HG03135 (cell line): ENCODE results near the gene PLXNA4.

Experiments
- ATAC-seq: cut with Tn5 transposase; IDR thresholded peaks from one replicate; pipeline ENCODE4 v1.9.1; 2021; ENCODE audit warnings: mild to moderate bottlenecking, moderate library complexity; ENCODE audit not compliant: unreplicated experiment

PLXNA4 gene

GRCh38 chr7:132336797-132337196 is 239.5 kb downstream of the PLXNA4 start:
- ATAC-seq = no peak

DNA sequence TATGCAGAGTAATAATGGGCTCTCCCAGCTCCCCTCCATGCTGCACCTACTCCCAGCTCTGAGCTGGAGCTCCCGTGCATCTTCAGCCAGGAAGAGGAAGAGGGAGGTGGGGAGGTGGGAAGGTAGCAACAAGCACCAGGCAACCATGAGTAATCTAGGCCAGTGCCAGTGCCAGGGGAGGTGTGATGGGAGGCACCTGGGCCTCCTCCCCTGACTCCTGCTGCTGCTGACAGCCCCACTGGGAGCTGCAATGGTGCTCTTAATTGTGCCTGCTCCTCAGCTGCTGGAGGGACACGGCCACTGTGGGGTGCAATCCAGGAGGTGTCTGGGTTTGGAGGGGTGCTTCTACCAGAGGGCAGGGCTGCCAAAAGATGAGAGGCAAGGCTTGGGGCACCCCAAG is 243.0 kb downstream of the PLXNA4 start:
- no peak for ATAC-seq

DNA sequence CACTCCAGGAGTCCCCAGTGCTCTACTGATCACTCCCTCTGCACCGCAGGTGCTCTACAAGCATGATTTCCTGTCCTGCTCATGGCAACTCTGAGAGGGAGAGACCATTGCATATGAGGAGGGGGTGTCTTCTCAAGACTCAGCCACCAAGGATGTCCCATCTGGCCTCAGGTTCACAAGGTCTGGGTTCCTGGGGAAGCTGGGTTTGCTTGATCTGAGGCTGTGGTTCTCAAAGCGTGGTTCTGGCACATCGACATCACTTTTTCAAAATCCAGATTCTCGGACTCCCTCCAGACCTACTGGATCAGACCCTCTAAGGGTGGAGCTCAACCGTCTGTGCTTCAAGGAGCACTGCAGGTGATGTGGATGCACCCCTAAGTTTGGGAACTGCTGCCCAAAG is 247.5 kb downstream of the PLXNA4 start:
- no peak for ATAC-seq

DNA sequence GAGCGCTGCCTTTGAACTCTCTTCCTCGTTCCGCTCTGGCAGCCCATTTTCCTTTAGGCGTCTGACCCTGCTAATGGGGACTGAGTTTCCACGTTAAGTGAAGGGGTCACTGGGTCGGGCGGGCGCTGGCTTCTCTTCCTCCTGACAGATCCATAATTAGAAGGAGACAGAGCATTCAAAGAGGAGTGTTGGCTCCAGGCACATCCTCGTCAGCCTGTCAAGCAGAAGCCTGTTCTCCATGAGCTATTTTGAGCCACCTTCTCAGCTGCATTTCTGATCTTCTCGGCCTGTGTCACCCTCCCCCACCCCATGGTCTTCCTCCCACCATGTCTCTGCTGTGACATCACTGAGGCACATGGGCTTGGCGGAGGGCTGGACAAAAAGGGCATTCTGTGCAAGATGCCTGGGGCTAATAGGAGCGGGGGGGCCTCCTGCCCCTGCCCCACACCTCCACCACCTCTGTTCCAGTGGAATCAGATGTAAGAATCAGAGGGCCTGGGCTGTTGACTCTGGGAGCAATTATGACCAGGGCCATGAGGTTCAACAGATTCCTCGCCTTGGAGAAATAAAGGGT is 248.1 kb downstream of the PLXNA4 start:
- ATAC-seq = no peak

- no peak for ATAC-seq
Observed at GRCh38 chr7:132326878-132327589, 249.2 kb downstream of the PLXNA4 start.

GRCh38 chr7:132322970-132323369 is 253.3 kb downstream of the PLXNA4 start:
- no peak for ATAC-seq

DNA sequence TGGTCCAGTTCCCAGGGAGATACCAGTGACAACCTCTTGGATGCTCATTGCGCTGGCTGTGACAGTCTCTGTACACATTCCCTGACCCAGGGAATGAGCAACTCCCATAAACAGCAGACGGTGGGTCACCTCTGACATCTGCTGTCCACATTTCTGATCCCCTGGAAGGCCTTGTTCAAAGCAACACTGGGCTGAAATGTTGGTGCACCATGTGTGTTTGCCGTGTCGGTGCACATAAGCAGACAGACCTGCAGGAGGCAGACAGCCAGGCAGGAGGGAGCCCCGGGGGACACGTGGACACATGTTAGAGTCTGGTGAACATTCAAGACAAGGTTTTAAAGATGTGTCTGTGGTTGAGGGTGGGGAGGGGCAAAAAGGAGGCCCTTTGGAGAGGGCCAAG is 254.9 kb downstream of the PLXNA4 start:
- no peak for ATAC-seq

DNA sequence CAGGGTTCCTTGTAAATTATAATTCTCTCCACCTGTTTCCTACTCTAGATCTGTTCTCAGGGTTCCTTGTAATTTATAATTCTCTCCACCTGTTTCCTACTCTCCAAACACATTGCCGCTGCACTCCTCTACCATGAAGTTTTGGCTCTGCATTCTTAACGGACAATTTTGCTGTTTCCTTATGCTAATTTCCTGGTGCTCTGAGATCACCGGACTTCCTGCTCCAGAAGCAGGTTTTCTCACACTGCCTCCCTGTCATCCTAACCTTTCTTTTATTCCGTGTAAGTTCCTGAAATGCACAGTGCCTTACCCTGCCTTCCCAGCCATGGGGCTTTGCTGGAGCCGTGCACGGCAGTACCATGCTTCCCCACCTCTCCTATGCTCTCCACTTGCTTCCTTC is 256.8 kb downstream of the PLXNA4 start:
- ATAC-seq = no peak

- peak; percentile 95 for ATAC-seq
Observed at GRCh38 chr7:132318352-132319318, 257.6 kb downstream of the PLXNA4 start.

- no peak for ATAC-seq
Observed at GRCh38 chr7:132317701-132318351, 258.4 kb downstream of the PLXNA4 start.

GRCh38 chr7:132312531-132313055 is 263.7 kb downstream of the PLXNA4 start:
- ATAC-seq = no peak

- no peak for ATAC-seq
Observed at GRCh38 chr7:132311733-132312132, 264.5 kb downstream of the PLXNA4 start.

DNA sequence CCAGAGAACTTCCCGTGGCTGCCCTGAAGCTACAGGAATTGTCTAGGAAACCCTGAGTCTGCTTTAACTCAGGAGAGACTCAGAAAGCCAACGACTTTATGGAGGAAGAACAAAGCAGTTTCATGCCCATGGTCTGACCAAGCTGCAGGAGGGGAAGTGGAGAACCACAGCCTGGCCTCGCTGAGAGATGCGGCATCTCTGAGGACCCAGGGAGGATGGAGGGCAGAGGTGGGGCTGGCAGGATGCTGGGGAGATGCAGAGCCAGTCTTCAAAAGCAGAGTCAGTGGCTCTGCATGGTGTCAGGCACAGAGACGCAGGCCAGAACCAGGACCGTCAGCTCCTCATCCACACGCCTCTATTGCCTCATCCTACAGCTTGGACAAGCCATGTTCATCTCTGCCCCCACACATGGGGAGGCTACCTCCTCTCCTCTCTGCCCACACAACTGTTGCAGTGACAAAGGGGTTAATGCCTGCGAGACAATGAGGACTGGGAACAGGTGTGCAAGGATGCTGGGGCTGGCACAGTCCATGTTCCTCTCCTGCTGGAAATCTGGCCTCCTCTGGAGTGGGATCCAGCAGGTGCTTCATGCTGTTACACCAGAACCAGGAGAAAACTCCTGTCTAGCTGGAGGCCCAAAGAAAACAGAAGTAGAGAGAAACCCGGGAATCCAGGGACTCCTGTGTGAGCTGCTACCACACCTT is 267.0 kb downstream of the PLXNA4 start:
- no peak for ATAC-seq

GRCh38 chr7:132307465-132307864 is 268.8 kb downstream of the PLXNA4 start:
- no peak for ATAC-seq

DNA sequence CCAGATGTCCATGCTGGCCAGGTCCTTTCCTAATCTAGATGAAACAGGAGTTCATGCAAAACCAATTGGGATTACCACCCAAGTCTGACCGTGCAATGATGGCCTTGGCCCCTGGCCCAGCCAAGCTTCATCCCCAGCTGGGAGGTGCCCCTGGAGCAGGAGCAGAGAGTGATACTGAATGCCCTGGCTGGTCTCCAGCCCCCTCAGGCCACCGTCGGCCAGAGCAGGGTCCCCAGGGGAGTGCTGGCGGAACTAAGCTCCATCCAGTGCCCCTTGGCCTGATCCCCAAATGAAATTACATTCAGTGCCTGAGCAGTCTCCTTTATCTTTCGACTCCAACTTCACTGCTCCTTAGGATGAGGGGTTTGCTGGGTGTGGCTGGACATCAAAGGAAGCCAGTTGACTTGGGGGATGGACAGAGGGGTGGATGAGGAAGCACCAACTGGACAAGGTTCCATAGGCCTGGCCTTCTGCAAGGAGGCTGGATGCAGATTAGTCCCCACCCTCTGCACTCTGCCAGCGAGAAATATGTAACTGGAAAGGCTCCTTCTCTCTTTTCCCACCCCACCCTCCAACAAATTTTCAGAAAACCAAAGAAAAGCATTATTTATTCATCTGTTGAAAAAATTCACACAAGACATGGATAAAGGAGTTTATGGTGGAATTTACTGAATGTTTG is 275.5 kb downstream of the PLXNA4 start:
- no peak for ATAC-seq

DNA sequence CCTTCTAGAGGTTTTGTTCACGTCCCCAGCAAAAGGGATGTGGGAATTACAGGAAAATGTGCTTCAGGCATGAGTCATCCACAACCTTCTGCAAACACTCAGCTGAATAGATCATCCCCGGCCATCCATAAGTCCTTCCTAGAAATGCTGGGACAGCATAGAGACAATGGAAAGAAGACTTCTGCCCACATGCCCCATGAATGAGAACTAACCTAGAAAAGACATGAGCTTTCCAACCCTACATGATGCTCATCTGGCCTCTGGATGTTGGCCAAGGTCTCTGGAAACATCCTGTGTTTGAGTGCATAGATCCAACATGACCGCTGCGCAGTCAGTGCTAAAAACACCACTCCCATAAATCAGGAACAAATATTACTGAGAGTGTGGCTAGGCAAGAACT is 277.5 kb downstream of the PLXNA4 start:
- ATAC-seq = no peak

DNA sequence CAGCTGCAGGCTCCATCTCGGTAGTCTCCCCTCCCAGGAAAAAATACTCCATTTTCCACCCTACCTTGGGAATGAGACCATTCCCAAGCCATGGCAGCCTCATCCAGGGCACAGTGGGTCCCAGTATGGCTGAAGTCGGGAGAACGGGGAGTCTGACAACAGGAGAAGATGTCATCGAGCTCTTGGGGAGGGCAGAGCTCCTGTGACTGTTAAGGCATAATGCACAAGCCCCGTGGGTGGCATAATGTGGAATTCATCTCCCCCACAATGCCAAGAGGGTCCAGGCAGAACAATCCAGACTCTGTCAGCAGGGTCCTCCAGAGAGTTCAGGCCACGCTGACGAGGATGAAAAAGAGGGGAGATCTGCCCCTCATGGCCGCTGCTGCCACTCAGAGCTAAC is 279.4 kb downstream of the PLXNA4 start:
- no peak for ATAC-seq

DNA sequence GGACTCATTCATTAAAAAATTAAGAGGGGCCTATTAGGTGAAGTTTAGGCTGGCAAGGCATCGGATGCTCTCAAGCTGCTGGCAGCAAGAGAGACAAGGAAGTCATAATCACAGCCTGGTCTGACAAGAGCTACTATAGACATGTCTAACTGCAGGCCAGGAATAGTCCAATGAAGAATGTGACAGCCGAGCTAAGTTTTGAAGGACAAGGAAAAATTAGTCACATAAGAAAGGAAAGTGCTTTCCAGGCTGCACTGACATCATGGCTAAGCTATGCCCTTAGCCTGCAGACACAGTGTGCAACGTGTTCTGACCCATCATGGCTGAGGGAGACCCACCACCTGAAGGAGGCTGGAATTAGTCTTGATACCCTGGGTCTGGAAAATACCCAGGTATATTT is 281.1 kb downstream of the PLXNA4 start:
- ATAC-seq = no peak

- ATAC-seq = no peak
Observed at GRCh38 chr7:132292803-132293202, 283.5 kb downstream of the PLXNA4 start.

DNA sequence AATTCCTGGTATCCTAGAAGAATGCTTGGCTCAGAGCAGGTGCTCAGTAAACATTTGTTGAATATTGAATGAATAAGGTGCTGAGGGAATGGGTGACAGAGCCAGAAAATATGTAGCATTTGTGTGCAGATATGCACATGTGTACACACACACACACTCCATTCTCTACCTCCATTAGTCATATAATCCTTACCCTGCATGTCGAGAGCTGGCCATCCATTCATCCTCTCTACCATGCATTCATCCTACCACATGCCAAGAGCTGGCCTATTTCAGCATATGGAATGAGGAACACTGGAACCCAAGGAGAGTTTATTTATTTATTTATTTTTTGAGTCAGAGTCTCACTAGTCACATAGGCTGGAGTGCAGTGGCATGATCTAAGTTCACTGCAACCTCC is 284.8 kb downstream of the PLXNA4 start:
- no peak for ATAC-seq
